Activated naive CD8-positive, alpha-beta T cell (primary cell): ENCODE measurements around the gene MAP1LC3B2.

Experiments
- H3K27ac Mint-ChIP-seq: one replicate; pipeline ENCODE4 v1.8.0; 2021; ENCODE audit warnings: mixed read lengths
- H3K27me3 Mint-ChIP-seq: one replicate; pipeline ENCODE4 v1.8.0; 2021; ENCODE audit warnings: mixed read lengths
- H3K36me3 Mint-ChIP-seq: one replicate; pipeline ENCODE4 v1.8.0; 2021; ENCODE audit warnings: mixed read lengths
- H3K4me1 Mint-ChIP-seq: one replicate; pipeline ENCODE4 v1.8.0; 2021; ENCODE audit warnings: low read depth, mixed read lengths
- H3K4me3 Mint-ChIP-seq: one replicate; pipeline ENCODE4 v1.8.0; 2021; ENCODE audit warnings: mild to moderate bottlenecking, mixed read lengths
- H3K9me3 Mint-ChIP-seq: one replicate; pipeline ENCODE4 v1.8.0; 2021; ENCODE audit warnings: low read depth, mixed read lengths

Gene MAP1LC3B2

GRCh38 chr12:116544656-116545055 is 14.5 kb upstream of the MAP1LC3B2 start:
- no peaks in the 10 kb centered on the region for H3K4me1 Mint-ChIP-seq

GRCh38 chr12:116545144-116545543 is 14.0 kb upstream of the MAP1LC3B2 start:
- peaks cover 3% of the 10 kb centered on the region for H3K36me3 Mint-ChIP-seq
- no peak overlapping the region for H3K4me3 Mint-ChIP-seq
- no peaks in the 10 kb centered on the region for H3K27me3 Mint-ChIP-seq
- H3K9me3 Mint-ChIP-seq = no peaks in the 10 kb centered on the region
- H3K4me1 Mint-ChIP-seq = no peaks in the 10 kb centered on the region
- H3K27ac Mint-ChIP-seq = no peak overlapping the region

More at GRCh38 chr12:116544656-116545055, 14.5 kb upstream of the MAP1LC3B2 start:
- peaks cover 3% of the 10 kb centered on the region for H3K36me3 Mint-ChIP-seq
- H3K27me3 Mint-ChIP-seq = no peaks in the 10 kb centered on the region
- H3K27ac Mint-ChIP-seq = no peak overlapping the region
- no peaks in the 10 kb centered on the region for H3K9me3 Mint-ChIP-seq
- H3K4me3 Mint-ChIP-seq = no peak overlapping the region

GRCh38 chr12:116545936-116546335 is 13.2 kb upstream of the MAP1LC3B2 start:
- no peak overlapping the region for H3K4me3 Mint-ChIP-seq
- H3K4me1 Mint-ChIP-seq = no peaks in the 10 kb centered on the region
- no peaks in the 10 kb centered on the region for H3K9me3 Mint-ChIP-seq
- H3K27me3 Mint-ChIP-seq = no peaks in the 10 kb centered on the region
- H3K36me3 Mint-ChIP-seq = peaks cover 3% of the 10 kb centered on the region
- H3K27ac Mint-ChIP-seq = no peak overlapping the region

- H3K4me1 Mint-ChIP-seq = no peaks in the 10 kb centered on the region
- H3K4me3 Mint-ChIP-seq = no peak overlapping the region
- no peak overlapping the region for H3K27ac Mint-ChIP-seq
- peaks cover 3% of the 10 kb centered on the region for H3K36me3 Mint-ChIP-seq
- no peaks in the 10 kb centered on the region for H3K27me3 Mint-ChIP-seq
- H3K9me3 Mint-ChIP-seq = no peaks in the 10 kb centered on the region
Observed at GRCh38 chr12:116547955-116548501, 11.2 kb upstream of the MAP1LC3B2 start.

GRCh38 chr12:116549993-116550392 is 9.2 kb upstream of the MAP1LC3B2 start:
- H3K4me1 Mint-ChIP-seq = no peaks in the 10 kb centered on the region
- peaks cover 3% of the 10 kb centered on the region for H3K36me3 Mint-ChIP-seq
- H3K27me3 Mint-ChIP-seq = no peaks in the 10 kb centered on the region
- no peak overlapping the region for H3K27ac Mint-ChIP-seq
- no peak overlapping the region for H3K4me3 Mint-ChIP-seq
- no peaks in the 10 kb centered on the region for H3K9me3 Mint-ChIP-seq

- Mint-ChIP-seq H3K4me3 (no peak overlapping the region), H3K36me3 (peaks cover 3% of the 10 kb centered on the region), H3K27me3 (no peaks in the 10 kb centered on the region), H3K9me3 (no peaks in the 10 kb centered on the region), H3K4me1 (peaks cover 1% of the 10 kb centered on the region), H3K27ac (no peak overlapping the region)
Observed at GRCh38 chr12:116551151-116551550, 8.0 kb upstream of the MAP1LC3B2 start.

- peaks cover 3% of the 10 kb centered on the region for H3K36me3 Mint-ChIP-seq
- H3K9me3 Mint-ChIP-seq = no peaks in the 10 kb centered on the region
- peaks cover 1% of the 10 kb centered on the region for H3K4me1 Mint-ChIP-seq
- H3K27me3 Mint-ChIP-seq = no peaks in the 10 kb centered on the region
- H3K27ac Mint-ChIP-seq = no peak overlapping the region
- H3K4me3 Mint-ChIP-seq = no peak overlapping the region
Observed at GRCh38 chr12:116551619-116551951, 7.6 kb upstream of the MAP1LC3B2 start.

- Mint-ChIP-seq H3K4me1 (peaks cover 5% of the 10 kb centered on the region), H3K9me3 (no peaks in the 10 kb centered on the region), H3K36me3 (peaks cover 3% of the 10 kb centered on the region), H3K27me3 (no peaks in the 10 kb centered on the region), H3K27ac (no peak overlapping the region), H3K4me3 (no peak overlapping the region)
Observed at GRCh38 chr12:116551952-116552772, 7.0 kb upstream of the MAP1LC3B2 start.

GRCh38 chr12:116552773-116553373 is 6.3 kb upstream of the MAP1LC3B2 start:
- H3K27me3 Mint-ChIP-seq = no peaks in the 10 kb centered on the region
- H3K9me3 Mint-ChIP-seq = no peaks in the 10 kb centered on the region
- H3K27ac Mint-ChIP-seq = no peak overlapping the region
- H3K4me1 Mint-ChIP-seq = peaks cover 7% of the 10 kb centered on the region
- peaks cover 3% of the 10 kb centered on the region for H3K36me3 Mint-ChIP-seq
- H3K4me3 Mint-ChIP-seq = no peak overlapping the region

- peaks cover 35% of the 10 kb centered on the region for H3K4me1 Mint-ChIP-seq
- H3K9me3 Mint-ChIP-seq = no peaks in the 10 kb centered on the region
- H3K27me3 Mint-ChIP-seq = no peaks in the 10 kb centered on the region
- no peaks in the 10 kb centered on the region for H3K36me3 Mint-ChIP-seq
- H3K4me3 Mint-ChIP-seq = no peak overlapping the region
- peak overlapping the region; percentile 22 for H3K27ac Mint-ChIP-seq
Observed at GRCh38 chr12:116556356-116556952, 2.7 kb upstream of the MAP1LC3B2 start.

GRCh38 chr12:116556964-116557698 is 2.0 kb upstream of the MAP1LC3B2 start:
- Mint-ChIP-seq H3K9me3 (no peaks in the 10 kb centered on the region), H3K27ac (peak overlapping the region; percentile 22), H3K36me3 (no peaks in the 10 kb centered on the region), H3K27me3 (no peaks in the 10 kb centered on the region), H3K4me1 (peaks cover 35% of the 10 kb centered on the region), H3K4me3 (no peak overlapping the region)

GRCh38 chr12:116558280-116559161 is 660 bp upstream of the MAP1LC3B2 start:
- Mint-ChIP-seq H3K27ac (no peak overlapping the region), H3K4me1 (peaks cover 38% of the 10 kb centered on the region), H3K4me3 (peak overlapping the region; percentile 85), H3K9me3 (peaks cover 3% of the 10 kb centered on the region), H3K27me3 (no peaks in the 10 kb centered on the region), H3K36me3 (peaks cover 3% of the 10 kb centered on the region)

- no peak overlapping the region for H3K27ac Mint-ChIP-seq
- peaks cover 4% of the 10 kb centered on the region for H3K9me3 Mint-ChIP-seq
- peaks cover 7% of the 10 kb centered on the region for H3K36me3 Mint-ChIP-seq
- no peaks in the 10 kb centered on the region for H3K27me3 Mint-ChIP-seq
- no peak overlapping the region for H3K4me3 Mint-ChIP-seq
- peaks cover 36% of the 10 kb centered on the region for H3K4me1 Mint-ChIP-seq
Observed at GRCh38 chr12:116561181-116561821, 2.1 kb downstream of the MAP1LC3B2 start.
